ENCODE measurements around the gene MITF.

The MITF gene

DNA sequence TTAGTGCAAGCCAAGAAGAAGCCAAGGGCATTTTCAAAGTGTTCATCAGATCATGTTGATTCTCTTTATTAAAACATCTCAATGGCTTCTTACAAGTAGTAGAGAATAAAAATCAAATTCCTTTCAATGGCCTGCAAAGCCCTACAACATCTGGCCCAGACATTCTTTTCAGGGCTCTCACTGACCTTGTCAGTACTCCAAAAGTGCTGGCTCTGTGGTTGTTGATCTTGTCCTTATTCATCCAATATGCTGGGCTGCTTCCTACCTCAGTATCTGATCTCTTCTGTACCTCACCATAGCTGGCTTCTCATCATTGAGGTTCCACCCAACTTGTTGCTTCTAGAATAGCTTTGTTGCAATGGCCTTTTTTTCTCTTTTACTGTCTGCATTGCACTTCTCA is 186.2 kb downstream of the MITF start:
- no peak for DNase-seq

DNA sequence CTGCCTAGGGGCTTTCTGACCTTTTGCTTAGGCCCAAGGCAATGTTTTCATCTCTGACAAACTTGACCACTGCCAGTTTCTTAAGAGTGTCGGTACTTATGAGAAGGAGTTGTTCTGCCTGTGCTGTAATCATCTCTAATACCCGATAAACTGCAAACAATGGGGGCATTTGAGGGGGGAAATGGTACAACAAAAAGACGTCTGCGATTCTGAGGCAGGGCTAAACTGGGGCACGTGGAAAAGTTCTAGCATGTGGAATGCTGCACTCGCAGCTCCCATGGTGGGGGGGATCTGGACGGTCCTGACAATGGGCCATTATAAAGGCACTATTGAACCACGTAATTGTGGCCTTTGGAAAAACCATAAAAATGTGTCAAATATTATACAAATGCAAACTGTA is 187.1 kb downstream of the MITF start:
- DNase-seq: no peak

DNA sequence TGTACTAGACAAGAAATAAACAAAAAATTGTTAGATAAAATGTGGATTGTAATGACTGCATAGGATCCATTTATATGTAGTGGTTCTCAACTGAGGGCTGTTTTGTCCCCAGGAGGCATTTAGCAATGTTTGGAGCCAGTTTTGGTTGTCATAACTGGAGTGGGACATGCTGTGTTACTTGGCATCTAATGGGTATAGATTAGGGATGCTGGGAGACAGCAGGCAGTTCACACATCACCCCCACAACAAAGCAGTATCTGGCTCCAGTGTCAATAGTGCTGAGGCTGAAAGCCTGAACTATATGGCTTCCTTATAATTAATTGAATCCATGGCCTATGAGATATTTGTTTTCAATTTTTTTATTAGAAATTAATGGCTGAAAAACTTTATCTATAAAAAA is 188.3 kb downstream of the MITF start:
- no peak for DNase-seq

DNA sequence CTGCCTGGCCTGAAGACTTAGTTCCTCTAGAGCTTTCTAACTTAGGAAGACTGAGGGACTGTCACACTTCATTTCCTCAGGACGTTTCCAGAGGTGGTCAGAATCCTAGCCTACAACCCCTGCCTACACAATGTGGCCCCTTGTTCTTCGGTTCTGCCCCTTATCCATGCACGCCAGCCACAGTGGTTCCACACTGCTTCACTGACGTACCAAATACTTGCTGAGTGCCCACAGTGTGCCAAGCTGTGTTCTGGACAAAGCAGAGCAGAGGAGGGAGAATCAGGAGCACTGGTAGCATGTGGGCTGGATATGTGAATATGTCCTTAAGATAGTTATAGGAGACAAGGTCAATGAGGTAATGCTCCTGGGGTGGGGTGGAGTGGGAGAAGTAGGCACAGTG is 189.8 kb downstream of the MITF start:
- DNase-seq: no peak

DNA sequence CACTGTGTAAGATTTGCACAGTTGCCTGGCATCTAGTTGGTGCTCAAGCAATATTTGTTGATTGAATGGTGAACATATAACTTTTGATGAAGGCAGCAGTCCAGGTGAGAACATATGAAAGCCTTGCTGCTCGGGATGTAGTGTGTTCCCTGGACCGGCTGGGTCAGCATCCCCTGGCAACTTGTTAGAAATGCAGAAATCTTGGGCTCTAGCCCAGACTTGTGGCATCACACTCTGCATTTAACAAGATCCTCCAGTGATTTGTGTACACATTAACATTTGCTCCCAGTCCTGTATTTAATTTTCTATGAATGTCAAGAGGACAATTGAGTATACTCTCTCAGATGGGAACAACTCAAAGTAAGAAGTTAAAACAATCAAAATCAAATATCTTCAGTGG is 191.3 kb downstream of the MITF start:
- DNase-seq: no peak

DNA sequence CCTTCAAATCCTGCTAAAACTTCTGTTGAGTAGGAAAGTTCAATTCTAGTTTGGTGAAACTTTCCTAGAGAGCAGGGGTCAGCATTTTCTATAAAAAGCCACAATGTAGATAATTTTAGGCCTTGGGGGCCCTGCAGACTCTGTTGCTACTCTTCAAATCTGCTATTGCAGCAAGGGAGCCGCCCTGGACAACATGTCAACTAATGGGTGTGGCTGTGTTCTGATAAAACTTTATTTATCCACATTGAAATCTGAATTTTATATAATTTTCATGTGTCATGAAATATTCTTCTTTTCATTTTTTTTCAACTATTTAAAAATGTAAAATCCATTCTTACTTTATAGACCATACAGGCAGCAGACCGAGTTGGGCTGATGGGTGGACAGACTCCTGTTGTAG is 192.8 kb downstream of the MITF start:
- no peak for DNase-seq

DNA sequence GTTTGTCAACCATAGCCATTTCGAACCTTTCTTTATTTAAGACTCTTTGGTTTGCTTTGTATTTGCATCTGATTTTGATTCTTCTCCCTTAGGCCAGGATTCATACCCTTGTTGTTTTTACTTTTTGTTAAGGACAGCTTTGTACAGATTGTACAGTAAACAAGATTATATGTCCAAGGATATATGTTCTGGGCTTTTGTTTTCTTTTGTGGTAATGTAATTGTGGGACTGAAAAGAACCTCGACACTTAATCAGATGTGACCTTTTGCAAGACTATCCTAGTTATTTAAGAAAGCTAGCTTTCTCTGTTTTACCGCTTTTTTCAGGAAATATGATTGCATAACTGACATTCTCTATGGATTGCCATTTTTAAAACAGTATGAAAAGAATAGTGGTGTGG is 193.2 kb downstream of the MITF start:
- no peak for DNase-seq

- no peak for DNase-seq
Measured at GRCh38 chr3:69934398-69934797, 195.1 kb downstream of the MITF start.

DNA sequence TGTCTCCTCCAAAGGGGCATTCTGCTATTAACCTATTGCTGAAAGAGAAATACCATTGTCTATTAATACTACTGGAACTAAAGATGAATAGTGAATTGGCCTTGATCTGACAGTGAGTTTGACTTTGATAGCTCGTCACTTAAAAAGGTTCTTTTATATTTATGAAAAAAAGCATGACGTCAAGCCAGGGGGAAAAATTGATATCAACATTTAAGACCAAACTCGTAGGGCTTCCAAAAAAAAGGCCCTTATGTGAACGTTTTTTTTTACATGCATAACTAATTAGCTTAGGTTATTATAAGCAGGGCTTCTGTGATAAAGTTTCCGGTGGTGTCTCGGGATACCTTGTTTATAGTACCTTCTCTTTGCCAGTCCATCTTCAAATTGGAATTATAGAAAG is 197.0 kb downstream of the MITF start:
- DNase-seq: no peak

DNA sequence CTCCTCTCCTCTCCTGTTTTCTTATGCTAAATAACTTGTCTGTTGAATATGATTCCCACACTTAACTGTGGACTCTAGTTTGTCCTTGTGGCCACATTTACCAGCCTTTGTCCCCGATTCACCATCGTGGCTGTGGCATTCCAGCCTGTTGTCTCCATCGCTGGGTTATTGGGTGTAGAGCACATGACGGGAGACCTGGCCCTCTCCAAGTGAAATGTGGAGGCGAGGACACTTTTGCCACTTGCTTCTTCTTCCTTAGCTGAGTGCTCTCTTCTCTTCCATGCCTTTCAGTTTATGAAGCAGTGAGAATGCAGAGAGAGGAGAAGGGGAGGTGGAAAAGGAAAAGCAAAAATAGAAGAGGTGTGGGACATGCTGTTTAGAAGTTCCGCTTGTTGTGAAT is 198.8 kb downstream of the MITF start:
- no peak for DNase-seq

DNA sequence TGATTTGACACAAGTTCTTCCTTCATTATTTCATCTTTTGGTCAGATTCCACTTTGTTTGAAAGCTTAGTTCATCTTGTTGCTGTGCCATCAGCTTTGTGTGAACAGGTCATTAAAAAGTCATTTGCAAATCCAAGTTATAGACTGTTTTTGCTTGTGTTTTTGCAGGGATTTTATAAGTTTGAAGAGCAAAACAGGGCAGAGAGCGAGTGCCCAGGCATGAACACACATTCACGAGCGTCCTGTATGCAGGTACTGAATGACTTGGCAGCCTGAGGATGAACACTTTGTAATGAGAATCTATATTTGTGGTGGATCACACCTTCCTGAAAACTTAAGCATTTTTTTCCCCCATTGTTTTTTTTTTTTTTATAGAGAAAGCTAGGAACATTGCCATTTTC is 199.7 kb downstream of the MITF start:
- no peak for DNase-seq

DNA sequence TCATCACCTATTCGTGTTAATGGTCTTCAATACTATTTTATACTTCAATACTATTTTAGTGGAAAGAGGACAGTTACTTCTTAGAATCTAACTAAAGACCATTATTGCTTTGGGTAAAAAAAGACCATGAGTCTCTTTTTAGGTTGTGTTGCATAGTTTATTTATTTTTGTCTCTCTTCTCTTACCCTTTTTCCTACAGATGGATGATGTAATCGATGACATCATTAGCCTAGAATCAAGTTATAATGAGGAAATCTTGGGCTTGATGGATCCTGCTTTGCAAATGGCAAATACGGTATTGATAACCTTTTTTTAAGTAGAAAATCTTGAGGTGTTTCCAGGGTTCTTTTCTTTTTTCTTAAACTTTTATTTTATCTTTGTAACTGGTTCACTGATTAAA is 201.8 kb downstream of the MITF start:
- DNase-seq: no peak

DNA sequence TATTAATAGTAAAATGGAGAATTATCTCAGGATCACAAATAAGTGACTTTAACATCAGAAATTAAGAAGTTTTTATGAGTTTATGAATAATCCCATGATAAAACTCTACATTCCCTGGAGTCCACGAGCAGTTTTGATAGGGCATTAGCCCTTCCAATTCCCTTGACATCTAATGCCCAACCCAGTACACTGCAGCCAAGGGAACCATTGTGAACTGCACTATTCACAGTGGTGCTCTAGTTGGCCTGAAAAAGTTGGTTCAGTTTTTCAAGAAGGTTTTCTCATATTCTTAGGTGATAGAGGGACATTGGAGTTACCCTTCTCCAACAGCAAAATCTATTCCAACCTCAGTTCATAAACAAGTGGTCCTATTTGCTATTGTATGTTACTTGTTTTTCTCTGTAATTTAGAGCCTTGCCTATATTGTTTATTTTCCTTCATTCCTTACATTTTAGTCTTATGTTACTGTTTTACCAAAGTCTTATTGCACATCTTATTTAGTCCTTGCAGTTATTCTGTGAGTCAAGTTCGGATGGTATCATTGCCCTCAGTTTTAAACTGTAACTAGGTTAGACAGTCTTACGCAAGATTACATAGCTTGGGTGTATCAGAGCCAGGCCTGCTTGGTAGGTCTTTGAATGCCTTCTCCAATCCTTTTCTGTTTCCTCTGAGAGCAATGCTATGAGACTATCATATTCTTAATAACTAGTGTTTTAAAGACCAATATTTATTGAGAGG is 202.3 kb downstream of the MITF start:
- no peak for DNase-seq

DNA sequence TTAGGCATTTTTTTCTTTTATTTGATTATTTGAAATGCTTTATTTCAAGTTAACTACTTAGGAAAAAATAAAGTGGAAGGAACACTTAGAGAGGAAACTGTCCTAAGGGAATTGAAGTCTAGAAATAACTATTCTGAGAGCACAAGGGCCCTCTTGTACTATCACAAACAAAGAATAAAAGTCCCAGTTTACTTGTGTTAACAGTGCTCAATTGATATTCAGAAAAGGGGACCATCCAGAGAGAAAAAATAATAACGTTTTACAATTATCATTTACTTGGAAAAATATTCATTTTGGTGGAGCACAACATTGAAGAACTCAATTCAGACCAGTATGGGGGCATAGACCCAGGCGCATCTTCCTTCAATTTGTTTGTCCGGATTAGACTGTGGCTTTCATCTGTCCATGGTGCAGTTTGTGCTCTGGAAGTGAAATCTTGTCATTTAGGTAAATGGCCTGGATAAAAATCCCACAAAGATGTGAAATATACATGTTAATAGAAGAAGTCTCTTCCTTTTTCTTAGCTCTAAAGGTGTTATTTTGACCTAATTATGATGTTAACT is 205.7 kb downstream of the MITF start:
- DNase-seq: no peak

DNA sequence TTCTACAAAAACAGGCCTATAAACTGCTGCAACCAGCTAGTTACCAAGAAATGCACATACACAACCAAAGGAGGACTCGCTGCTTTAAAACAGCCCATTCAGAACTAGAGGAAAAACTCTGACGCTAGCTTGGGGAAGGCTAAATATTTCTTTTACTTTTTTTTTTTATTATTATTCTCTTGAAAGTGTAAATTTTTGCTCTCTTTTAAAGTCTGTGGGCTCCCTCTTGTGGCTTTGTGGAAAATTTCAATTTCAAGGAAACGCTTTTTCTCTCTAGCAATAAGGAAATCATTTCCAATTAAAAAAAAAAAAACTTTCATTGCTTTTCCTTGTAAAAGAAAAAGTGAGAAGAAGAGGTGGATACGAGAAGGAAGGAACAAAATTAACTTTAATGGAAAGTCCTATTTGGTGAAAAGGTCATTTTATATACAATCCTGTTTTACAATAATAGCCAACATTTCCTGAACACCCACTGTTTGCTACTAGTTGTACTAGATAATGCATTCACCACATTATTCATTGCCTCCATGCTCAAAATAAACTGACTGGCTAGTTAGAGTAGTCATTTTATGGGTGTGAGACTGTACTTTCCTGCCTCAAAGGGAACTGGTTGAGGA is 209.1 kb downstream of the MITF start:
- DNase-seq: no peak

DNA sequence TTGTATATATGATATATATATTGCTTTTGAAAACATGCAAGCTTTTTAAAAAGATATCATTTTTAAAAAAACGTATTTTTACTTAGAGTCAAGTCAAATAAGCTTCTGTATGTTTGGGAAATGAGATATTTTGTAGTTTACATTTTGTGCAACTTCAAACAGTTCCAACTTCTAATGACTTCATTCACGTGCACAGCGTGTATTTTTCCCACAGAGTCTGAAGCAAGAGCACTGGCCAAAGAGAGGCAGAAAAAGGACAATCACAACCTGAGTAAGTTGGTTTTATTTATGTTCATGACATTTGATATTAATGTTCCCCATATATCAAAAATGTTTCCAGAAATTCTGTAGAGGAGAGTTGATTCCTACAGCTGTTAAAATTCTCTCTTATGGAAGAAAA is 212.4 kb downstream of the MITF start:
- DNase-seq: no peak

GRCh38 chr3:69959581-69959980 is 220.3 kb downstream of the MITF start:
- no peak for DNase-seq

- no peak for DNase-seq
Measured at GRCh38 chr3:69961706-69962439, 222.6 kb downstream of the MITF start.

DNA sequence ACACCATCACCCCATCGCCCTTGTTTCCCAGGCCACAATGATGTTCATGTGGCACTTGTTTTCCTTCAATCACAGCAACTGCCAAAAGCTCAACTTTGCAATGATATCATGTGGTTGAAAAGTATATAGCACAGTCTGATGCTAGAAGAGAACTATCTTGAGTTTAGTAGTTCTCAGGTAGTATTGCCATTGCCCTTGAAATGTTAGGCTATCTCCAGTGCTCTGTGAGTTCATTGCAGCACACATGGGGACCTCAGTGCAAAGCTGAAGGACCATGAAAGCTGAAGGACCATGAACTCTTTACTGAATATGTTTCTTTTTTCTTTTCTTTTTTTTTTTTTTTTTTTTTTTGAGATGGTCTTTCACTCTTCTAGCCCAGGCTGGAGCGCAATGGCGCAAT is 224.4 kb downstream of the MITF start:
- no peak for DNase-seq

DNA sequence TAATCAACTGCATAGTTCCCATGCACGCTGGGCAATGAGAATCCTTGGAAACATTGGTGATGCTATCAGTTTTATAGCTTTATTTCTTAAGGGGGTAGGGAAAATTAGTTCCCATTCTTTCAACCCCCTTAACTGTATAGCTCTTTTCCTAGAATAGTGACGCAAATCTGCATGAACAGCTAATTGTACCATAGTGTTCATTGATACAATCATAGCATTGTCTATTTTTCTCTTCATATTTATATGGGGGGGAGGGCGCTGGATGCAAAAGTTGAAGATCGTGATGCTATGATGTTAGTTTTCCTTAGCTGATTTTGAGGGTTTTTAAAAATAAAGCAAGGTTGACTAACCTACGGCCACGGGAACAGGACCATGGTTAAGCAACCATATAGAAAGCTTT is 227.9 kb downstream of the MITF start:
- no peak for DNase-seq

DNA sequence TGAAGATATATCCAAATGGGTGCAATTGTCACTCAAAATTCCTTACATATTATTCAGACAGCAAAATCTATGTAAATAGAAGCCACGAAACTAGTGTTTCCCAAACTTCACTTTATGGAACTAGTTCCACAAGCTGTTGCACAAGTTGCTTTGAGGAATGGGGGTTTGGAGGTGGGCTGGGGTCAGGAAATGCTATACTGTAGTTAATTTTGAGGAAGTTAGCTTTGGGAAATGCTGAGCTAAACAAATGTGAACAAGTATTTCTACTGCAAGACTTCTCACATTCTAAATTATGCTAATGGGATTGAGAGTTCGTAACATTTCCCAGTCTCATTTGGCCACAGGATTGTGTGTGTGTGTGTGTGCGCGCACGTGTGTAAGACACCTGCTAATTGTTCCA is 231.6 kb downstream of the MITF start:
- no peak for DNase-seq

GRCh38 chr3:69972672-69973071 is 233.4 kb downstream of the MITF start:
- no peak for DNase-seq

GRCh38 chr3:69976021-69976420 is 236.8 kb downstream of the MITF start:
- DNase-seq: no peak
